Astrocyte (in vitro differentiated cells and primary cell): Measurements from ENCODE around the gene MLXIP. TPM values are rescaled to one million over a fixed set of nuclear protein-coding genes. Genes with fewer than 3 reads are reported as not detected.

Experiments
- DNase-seq: peaks from one replicate; pipeline ENCODE4 v3.0.0-alpha.2; 2010; ENCODE audit warnings: low read depth
- FAIRE-seq: peaks from 2 replicates; lab custom pipeline; 2011; peaks lifted over from hg19 to GRCh38; lab: Jason Lieb, UNC
- H2AFZ ChIP-seq: 2 replicates; pipeline ENCODE4 v1.6.0; 2012; ENCODE audit warnings: low read depth, low read length, inconsistent platforms
- H3K27ac ChIP-seq: 2 replicates; pipeline ENCODE4 v1.5.1; 2011; ENCODE audit warnings: low read depth, low read length, inconsistent platforms
- H3K27me3 ChIP-seq: 2 replicates; pipeline ENCODE4 v1.6.0; 2011; ENCODE audit warnings: low read length, inconsistent platforms; ENCODE audit not compliant: insufficient read depth
- H3K36me3 ChIP-seq: 2 replicates; pipeline ENCODE4 v1.5.1; 2011; ENCODE audit warnings: low read length, inconsistent platforms; ENCODE audit not compliant: insufficient read depth
- H3K4me1 ChIP-seq: 2 replicates; pipeline ENCODE4 v1.5.1; 2011; ENCODE audit warnings: low read length, inconsistent platforms; ENCODE audit not compliant: insufficient read depth
- H3K4me2 ChIP-seq: 2 replicates; pipeline ENCODE4 v1.6.0; 2012; ENCODE audit warnings: low read length, inconsistent platforms
- H3K4me3 ChIP-seq: 2 replicates; pipeline ENCODE4 v1.5.1; 2011; ENCODE audit warnings: low read depth, mild to moderate bottlenecking, low read length, inconsistent platforms; ENCODE audit not compliant: insufficient read depth
- H3K79me2 ChIP-seq: 2 replicates; pipeline ENCODE4 v1.6.0; 2012; ENCODE audit warnings: mild to moderate bottlenecking, low read length, inconsistent platforms; ENCODE audit not compliant: insufficient read depth
- H3K9ac ChIP-seq: 2 replicates; pipeline ENCODE4 v1.6.0; 2012; ENCODE audit warnings: mild to moderate bottlenecking, low read length, inconsistent platforms
- H3K9me3 ChIP-seq: 2 replicates; pipeline ENCODE4 v1.5.1; 2012; ENCODE audit warnings: low read depth, mild to moderate bottlenecking, low read length, inconsistent platforms; ENCODE audit not compliant: insufficient read depth
- H4K20me1 ChIP-seq: 2 replicates; pipeline ENCODE4 v1.6.0; 2012; ENCODE audit warnings: low read length, inconsistent platforms; ENCODE audit not compliant: insufficient read depth
- H3K27ac Mint-ChIP-seq: one replicate; pipeline ENCODE4 v1.8.0; 2021; ENCODE audit warnings: mild to moderate bottlenecking, mixed read lengths; ENCODE audit not compliant: unreplicated experiment
- H3K27me3 Mint-ChIP-seq: one replicate; pipeline ENCODE4 v1.8.0; 2021; ENCODE audit warnings: low read depth, mixed read lengths; ENCODE audit not compliant: unreplicated experiment
- H3K36me3 Mint-ChIP-seq: one replicate; pipeline ENCODE4 v1.8.0; 2021; ENCODE audit warnings: low read depth, mixed read lengths; ENCODE audit not compliant: unreplicated experiment
- H3K4me1 Mint-ChIP-seq: one replicate; pipeline ENCODE4 v1.8.0; 2021; ENCODE audit warnings: low read depth, mixed read lengths; ENCODE audit not compliant: unreplicated experiment
- H3K4me3 Mint-ChIP-seq: one replicate; pipeline ENCODE4 v1.8.0; 2021; ENCODE audit warnings: mild to moderate bottlenecking, moderate library complexity, mixed read lengths; ENCODE audit not compliant: unreplicated experiment
- H3K9me3 Mint-ChIP-seq: one replicate; pipeline ENCODE4 v1.8.0; 2021; ENCODE audit warnings: mild to moderate bottlenecking, mixed read lengths; ENCODE audit not compliant: unreplicated experiment
- CTCF ChIP-seq: IDR thresholded peaks from 2 replicates; pipeline ENCODE4 v1.5.1; 2011; ENCODE audit warnings: low read depth, mild to moderate bottlenecking, inconsistent platforms, low read length, moderate library complexity; ENCODE audit not compliant: insufficient read depth
- EZH2 ChIP-seq: IDR thresholded peaks from 2 replicates; pipeline ENCODE4 v1.6.1; 2012; ENCODE audit warnings: mild to moderate bottlenecking, low read length, inconsistent platforms; ENCODE audit not compliant: insufficient read depth
- total RNA-seq: library from RNA; stranded (reverse); gene quantifications from 2 replicates; pipeline ENCODE4 v1.2.1, GENCODE V29; 2021

MLXIP gene
- total RNA-seq, 1 donor from 2014 or later: 62.5 TPM

GRCh38 chr12:122160761-122161160 lies 82.2 kb downstream of the MLXIP start:
- H3K4me3 ChIP-seq: no peak overlapping the region
- no peaks in the 10 kb centered on the region for H3K36me3 ChIP-seq
- no peak overlapping the region for H3K9ac ChIP-seq
- Mint-ChIP-seq H3K36me3 (peaks cover 2% of the 10 kb centered on the region), H3K27ac (no peak overlapping the region), H3K27me3 (peaks cover 7% of the 10 kb centered on the region), H3K4me1 (no peaks in the 10 kb centered on the region), H3K9me3 (no peaks in the 10 kb centered on the region), H3K4me3 (no peak overlapping the region)
- H3K79me2 ChIP-seq: no peaks in the 10 kb centered on the region
- no peak overlapping the region for H3K4me2 ChIP-seq
- DNase-seq: no peak
- no peak overlapping the region for H2AFZ ChIP-seq
- FAIRE-seq: no peak
- peaks cover 3% of the 10 kb centered on the region for H3K9me3 ChIP-seq
- no peak overlapping the region for H3K27ac ChIP-seq
- H3K27me3 ChIP-seq: no peaks in the 10 kb centered on the region
- no peaks in the 10 kb centered on the region for H3K4me1 ChIP-seq
- TF ChIP-seq EZH2 (no peak), CTCF (no peak)
- no peaks in the 10 kb centered on the region for H4K20me1 ChIP-seq

- Histone ChIP-seq H4K20me1 (no peaks in the 10 kb centered on the region), H3K4me1 (no peaks in the 10 kb centered on the region), H3K4me2 (no peak overlapping the region), H3K9me3 (peaks cover 3% of the 10 kb centered on the region), H3K27ac (no peak overlapping the region), H3K4me3 (no peak overlapping the region), H3K27me3 (no peaks in the 10 kb centered on the region), H3K79me2 (no peaks in the 10 kb centered on the region), H3K36me3 (no peaks in the 10 kb centered on the region), H2AFZ (no peak overlapping the region), H3K9ac (no peak overlapping the region)
- Mint-ChIP-seq H3K4me3 (no peak overlapping the region), H3K9me3 (no peaks in the 10 kb centered on the region), H3K4me1 (no peaks in the 10 kb centered on the region), H3K27me3 (peaks cover 2% of the 10 kb centered on the region), H3K36me3 (peaks cover 2% of the 10 kb centered on the region), H3K27ac (no peak overlapping the region)
- FAIRE-seq (no peak), DNase-seq (no peak)
- TF ChIP-seq CTCF (no peak), EZH2 (no peak)
These were observed 83.1 kb downstream of the MLXIP start for GRCh38 chr12:122161682-122162081.

GRCh38 chr12:122162976-122163375 lies 84.4 kb downstream of the MLXIP start:
- H3K4me3 ChIP-seq: no peak overlapping the region
- H3K4me3 Mint-ChIP-seq: no peak overlapping the region
- no peak overlapping the region for H3K9ac ChIP-seq
- no peaks in the 10 kb centered on the region for H3K4me1 Mint-ChIP-seq
- no peaks in the 10 kb centered on the region for H3K9me3 Mint-ChIP-seq
- H3K27me3 Mint-ChIP-seq: peaks cover 2% of the 10 kb centered on the region
- H3K4me2 ChIP-seq: no peak overlapping the region
- H3K36me3 ChIP-seq: no peaks in the 10 kb centered on the region
- FAIRE-seq (no peak), DNase-seq (no peak)
- H3K4me1 ChIP-seq: no peaks in the 10 kb centered on the region
- no peaks in the 10 kb centered on the region for H3K36me3 Mint-ChIP-seq
- TF ChIP-seq CTCF (no peak), EZH2 (no peak)
- H3K9me3 ChIP-seq: peaks cover 3% of the 10 kb centered on the region
- H3K79me2 ChIP-seq: no peaks in the 10 kb centered on the region
- no peak overlapping the region for H2AFZ ChIP-seq
- peaks cover 3% of the 10 kb centered on the region for H3K27me3 ChIP-seq
- no peak overlapping the region for H3K27ac Mint-ChIP-seq
- no peaks in the 10 kb centered on the region for H4K20me1 ChIP-seq
- H3K27ac ChIP-seq: no peak overlapping the region
